HG02588 (cell line): ENCODE measurements around the gene EXOC3L1.
A peak's percentile ranks its signal among the peaks of the same experiment; 100 is the strongest.

ENCODE experiments used
- ATAC-seq: cut with Tn5 transposase; IDR thresholded peaks from one replicate; pipeline ENCODE4 v1.9.1; 2021; ENCODE audit warnings: mild to moderate bottlenecking, moderate library complexity; ENCODE audit not compliant: unreplicated experiment

EXOC3L1 gene

DNA sequence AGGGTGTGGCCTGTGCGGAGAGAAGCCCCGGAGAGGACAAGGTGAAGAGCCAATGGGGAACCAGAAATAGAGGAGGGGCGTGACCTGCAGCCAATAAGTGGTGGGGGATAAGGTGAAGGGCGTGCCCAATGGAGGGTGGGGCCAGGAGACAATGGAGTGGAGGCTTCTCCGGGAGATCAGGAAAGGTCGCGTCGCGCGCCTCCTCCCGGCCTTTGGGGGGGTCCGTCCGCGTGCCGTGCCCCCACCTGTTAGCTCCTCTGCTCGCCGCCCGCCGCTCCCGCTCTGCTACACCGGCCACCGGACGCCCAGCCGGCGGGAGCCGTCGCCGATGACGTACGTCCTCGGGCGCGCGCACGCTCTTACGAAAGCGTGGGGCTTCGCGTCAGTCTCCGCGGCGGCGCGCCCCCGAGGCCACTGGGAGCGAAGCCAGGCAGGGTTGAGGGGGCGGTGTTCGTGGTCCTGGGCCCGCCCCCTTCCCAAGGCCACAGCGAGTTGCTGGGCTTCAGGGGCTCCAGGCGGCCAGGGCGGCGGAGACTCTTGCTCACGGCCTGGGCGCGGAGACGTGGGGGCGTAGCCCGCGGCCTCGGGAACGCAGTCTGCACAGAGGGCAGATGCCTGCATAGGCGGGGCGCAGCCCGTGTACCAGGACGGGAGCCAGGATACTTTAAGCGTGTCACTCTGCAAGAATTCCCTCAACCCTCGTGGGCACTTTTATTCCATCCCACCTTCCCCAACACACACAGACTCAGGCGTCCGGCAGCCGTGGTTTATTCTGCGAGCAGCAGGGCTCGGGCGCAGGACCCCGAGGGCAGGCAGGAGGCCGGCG lies 6.1 kb downstream of the EXOC3L1 start, which contains the start of gene MATCAP1:
MATCAP1 (minus strand) TSS at position 337 of the 826 bp plus-strand sequence. CDS start 3,353 bp downstream, outside the sequence.
- peak; percentile 90 for ATAC-seq

GRCh38 chr16:67183284-67183626 lies 6.7 kb downstream of the EXOC3L1 start:
- no peak for ATAC-seq

GRCh38 chr16:67182288-67182687 lies 7.6 kb downstream of the EXOC3L1 start:
- ATAC-seq, result no peak

GRCh38 chr16:67181346-67181745 lies 8.6 kb downstream of the EXOC3L1 start:
- ATAC-seq, result no peak

GRCh38 chr16:67180166-67180565 lies 9.8 kb downstream of the EXOC3L1 start:
- ATAC-seq, result no peak

DNA sequence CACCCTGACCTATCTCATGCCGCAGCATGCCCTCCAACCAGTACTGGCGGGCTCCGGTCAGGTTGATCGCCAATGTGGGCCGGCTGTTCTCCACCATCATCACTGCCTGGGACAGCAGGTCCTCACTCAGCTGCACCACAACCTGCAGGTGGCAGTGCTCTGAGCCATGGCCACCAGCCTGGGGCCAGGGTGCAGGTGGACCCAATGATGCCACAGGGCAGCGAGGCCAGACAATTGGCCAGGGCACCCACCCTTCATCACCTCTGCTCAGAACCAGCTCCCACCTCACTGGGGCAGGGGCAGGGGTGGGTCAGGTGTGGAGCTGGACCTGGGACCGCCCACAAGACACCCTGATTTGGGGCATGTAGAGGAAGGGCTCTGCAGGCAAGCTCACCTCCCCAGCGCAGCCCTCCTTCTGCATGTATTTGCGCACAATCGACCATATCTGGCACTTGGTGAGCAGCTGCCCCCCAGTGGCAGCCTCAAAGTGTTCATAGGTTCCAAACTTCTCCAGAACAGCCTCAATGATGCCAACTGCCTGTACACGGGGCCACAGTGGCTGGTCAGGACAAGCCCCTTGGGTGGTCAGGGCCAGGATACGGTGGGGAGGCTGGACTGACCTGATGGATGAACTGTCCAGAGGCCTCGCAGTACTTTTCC lies 10.4 kb downstream of the EXOC3L1 start:
- ATAC-seq, result no peak

DNA sequence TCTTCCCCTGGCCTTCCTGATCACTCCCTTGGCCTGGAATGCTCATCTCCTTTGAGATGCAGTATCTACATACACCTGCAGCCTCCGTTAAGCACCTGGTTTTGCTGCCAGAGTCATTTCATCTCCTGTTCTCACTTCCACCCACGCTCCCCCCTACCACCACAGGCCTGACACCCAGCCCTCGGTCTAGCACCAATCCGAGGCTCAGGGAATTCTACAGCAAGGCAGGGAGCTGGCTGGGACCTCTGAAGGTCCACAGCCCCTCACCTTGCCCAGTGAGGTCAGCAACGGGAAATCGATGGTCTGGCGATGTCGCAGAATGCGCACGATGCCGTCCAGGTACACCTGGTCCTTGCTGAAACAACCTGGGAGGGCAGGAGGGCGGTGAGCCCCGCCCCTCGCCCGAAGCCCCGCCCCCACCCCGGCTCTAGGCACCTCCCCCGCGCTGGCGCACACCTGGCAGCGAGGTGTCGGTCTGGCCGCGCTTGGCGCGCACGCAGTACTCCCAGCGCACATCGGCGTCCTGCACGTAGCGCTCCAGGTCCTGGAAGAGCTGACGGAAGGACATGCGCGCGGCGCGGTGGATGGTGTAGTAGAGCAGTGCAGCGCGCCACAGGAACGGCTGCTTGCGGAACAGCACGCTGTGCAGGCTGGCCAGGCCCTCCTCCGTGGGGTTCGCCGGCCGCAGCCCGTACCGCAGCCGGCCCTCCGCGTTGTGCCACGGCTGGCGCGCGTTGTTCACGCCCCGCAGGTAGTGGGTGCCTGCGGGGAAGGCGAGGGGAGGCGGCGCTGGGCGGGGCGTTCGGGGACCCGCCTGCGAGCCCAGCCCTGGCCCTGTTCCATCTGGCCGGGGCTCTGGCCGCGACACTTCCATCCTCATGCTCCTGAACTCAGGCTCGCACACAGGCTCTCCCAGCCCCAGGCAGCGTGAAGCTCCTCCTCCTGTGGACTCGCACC lies 11.9 kb downstream of the EXOC3L1 start:
- no peak for ATAC-seq

DNA sequence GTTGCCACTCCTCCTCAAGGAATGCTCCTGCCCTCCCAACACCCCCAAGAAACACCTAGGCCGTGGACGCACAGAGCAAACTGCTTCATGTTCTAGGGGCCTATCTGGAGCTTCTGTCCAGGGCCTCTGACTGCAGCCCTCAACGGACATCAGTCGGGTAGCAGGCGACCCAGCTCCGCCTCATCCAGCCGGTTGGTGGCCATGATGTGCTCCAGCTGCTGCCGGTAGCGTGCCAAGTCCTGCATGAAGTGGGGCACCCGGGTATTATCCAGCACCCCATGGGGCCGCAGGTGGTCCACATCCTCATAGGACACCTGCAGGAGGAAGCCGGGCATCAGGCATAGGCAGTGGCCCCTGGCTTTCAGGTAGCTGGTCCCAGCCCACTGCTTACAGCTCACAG lies 13.3 kb downstream of the EXOC3L1 start:
- ATAC-seq, result no peak

DNA sequence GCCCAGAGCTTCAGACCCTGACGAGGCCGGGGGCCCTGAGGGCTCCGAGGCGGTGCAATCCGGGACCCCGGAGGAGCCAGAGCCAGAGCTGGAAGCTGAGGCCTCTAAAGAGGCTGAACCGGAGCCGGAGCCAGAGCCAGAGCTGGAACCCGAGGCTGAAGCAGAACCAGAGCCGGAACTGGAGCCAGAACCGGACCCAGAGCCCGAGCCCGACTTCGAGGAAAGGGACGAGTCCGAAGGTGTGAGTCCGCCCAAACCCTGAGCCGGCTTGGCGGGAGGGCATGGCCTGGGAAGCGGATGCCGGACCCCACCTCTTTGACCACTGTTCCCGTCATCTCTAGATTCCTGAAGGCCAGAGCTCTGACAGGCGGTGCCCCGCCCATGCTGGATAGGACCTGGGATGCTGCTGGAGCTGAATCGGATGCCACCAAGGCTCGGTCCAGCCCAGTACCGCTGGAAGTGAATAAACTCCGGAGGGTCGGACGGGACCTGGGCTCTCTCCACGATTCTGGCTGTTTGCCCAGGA lies 15.2 kb downstream of the EXOC3L1 start:
- ATAC-seq, result no peak

DNA sequence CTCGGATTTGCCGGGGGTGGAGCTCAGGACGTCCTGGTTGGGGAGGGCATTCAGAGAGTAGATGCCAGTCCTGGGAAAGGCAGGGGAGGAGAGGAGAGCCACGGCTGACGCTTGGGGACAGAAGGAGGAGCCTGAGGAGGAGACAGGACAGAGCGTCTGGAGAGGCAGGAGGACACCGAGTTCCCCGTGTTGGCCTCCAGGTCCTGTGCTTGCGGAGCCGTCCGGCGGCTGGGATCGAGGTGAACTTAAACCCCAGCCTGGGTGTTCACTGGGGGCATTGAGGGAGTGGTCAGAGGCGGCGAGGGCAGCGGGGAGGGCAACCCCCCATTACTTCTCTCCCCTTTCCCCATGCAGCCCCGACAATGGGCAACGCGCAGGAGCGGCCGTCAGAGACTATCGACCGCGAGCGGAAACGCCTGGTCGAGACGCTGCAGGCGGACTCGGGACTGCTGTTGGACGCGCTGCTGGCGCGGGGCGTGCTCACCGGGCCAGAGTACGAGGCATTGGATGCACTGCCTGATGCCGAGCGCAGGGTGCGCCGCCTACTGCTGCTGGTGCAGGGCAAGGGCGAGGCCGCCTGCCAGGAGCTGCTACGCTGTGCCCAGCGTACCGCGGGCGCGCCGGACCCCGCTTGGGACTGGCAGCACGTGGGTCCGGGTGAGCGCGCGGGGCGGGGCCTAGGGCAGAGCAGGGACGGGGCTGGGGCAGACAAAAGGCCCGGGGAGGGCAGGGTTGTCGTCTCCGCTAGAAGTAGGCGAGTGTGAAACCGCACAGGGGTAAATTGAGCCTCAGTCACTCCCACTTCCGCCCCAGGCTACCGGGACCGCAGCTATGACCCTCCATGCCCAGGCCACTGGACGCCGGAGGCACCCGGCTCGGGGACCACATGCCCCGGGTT lies 15.9 kb downstream of the EXOC3L1 start:
- peak; percentile 34 for ATAC-seq

DNA sequence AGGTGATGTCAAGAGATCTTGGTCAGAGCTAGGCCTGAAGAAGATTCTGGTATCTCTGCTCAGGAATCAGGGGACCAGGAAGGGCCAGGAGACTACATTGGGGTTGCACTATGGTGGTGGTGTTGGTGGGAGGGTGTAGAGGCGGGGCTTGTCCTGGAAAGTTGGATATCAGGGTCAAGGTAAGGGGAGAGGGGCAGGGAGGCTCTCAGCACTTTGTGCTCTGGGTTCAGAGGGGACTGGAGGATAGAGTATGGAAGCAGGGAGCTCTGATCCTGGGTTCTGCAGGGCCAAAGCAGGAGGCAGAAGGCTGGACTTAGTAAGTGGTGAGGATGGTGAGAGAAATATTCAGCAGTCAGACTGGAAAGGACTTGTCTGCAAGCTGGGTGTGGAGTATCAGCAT lies 16.6 kb downstream of the EXOC3L1 start:
- no peak for ATAC-seq

DNA sequence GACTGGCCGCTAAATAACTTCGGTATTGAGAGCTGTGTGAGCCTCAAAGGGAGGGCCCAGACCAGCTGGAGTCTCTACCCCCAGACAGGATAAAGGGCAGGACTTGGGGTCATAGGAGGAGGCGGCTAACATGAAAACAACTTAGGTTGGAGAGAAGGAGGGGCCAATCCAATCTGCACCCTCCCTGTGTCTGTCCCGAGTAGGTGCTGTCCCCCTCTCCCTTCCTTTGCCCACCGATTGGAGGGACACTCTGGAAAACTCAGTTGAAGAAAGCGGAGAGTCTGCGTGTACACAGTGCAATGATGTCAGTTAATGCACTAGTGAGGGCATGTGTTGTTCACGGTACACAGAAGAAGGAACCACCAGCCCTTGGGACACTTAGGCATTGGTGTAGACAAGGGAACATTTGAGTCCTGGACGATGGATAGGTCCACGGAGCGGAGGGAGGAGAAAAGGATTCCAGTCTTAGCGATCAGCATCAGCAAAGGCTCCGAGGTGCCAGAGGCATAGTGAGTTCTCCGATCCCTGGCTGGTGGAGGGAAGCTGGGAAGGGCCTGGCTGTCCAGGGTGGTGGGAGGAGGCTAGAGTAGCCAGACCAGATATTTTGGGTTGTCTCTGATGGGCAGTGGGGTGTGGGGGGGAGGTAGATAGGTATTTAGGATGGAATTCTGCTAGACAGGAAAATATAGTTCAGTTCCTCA lies 18.8 kb downstream of the EXOC3L1 start:
- no peak for ATAC-seq

GRCh38 chr16:67170168-67170948 lies 19.6 kb downstream of the EXOC3L1 start, which contains the start of gene NOL3:
Gene NOL3 (plus strand): TSS chr16:67170538.
- ATAC-seq, result peak; percentile 48

DNA sequence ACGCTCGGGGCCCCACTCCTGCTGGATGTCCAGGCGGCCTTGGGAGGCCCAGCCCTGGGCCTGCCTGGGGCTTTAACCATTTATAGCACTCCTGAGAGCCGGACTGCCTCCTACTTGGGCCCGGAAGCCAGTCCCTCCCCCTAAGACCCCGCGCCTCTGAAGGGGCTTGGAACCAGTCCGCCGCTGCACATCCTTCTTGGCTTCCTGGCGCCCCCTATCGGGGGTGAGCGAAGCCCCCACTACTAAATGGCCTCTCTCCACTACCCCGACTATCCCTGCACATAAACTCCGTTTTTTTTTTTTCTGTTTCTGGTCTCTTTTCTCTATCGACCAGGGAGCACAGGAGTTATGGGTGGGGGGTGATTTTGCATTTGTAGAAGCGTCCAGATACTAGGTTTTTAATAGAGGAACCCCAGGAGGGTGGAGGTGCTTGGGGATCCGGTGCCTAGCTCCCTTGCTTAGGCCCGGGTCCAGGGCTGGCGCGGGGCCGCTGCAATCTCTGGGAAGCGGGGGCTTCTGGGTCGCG lies 20.2 kb downstream of the EXOC3L1 start:
- ATAC-seq, result no peak

DNA sequence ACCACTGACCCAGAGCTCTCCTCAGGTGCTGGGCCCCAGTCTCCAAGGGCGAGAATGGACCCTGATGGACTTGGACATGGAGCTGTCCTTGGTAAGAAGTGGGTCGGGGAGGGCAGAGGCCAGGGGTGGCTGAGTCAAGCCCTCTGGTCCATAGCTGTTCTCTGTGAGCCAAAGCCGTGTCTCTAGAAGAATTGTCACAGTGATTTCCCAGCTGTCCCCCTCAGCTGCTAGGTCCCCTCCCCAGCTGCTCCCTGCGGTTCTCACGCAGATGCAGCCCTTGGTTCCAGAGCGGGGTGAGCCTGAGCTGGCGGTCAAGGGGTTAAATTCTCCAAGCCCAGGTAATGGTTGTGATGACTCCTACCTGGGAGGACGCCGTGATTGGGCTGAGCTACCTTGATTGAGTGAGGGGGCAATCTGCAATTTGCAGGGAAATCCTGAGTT lies 20.9 kb downstream of the EXOC3L1 start:
- ATAC-seq, result no peak

- no peak for ATAC-seq
These were observed 22.3 kb downstream of the EXOC3L1 start for GRCh38 chr16:67167588-67167987.

DNA sequence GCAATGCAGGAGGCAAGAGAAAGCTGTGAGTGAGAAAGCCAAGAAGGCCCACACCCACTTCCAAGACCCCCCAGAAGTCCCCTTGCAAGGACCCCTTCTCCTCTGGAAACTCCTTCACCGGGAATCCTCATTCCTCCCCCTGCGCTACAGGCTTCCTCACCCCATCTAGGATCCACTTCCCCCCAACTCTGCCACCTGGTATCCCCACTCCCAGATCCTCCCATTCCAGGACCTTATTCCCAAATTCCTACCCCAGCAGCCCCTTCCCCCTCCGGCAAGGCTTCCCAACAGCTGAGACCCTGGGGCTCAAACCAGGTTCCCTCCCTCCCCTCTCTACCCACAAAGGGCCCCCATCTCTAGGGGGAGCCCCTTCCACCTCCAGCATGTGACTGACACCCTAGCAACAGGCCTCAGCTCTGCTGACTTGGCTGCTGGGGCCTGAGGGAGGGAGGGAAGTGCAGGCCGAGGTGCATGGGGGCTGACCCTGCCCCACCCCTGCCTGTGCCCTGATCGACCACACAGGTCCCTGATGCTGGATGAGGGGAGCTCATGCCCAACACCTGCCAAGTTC lies 23.3 kb downstream of the EXOC3L1 start:
- no peak for ATAC-seq

GRCh38 chr16:67166110-67166547 lies 23.8 kb downstream of the EXOC3L1 start:
- no peak for ATAC-seq
